HepG2 (cell line): Measurements from ENCODE around the gene P2RY6.

Experiments
- SKIL ChIP-seq: sonication (generic); formaldehyde crosslinking; IDR thresholded peaks from 2 replicates; pipeline ENCODE4 v1.8.0; 2022; ENCODE audit warnings: missing genetic modification reagents, mild to moderate bottlenecking, moderate library complexity, borderline replicate concordance
- ZNF124 ChIP-seq: sonication (generic); formaldehyde crosslinking; IDR thresholded peaks from 2 replicates; pipeline ENCODE4 v1.4.0; 2020; ENCODE audit warnings: missing genetic modification reagents

- TF ChIP-seq ZNF124 (CRISPR knock-in tag) = no peak
- no peak for TF ChIP-seq SKIL
Observed at GRCh38 chr11:73272680-73273038, 521 bp downstream of the P2RY6 start.
